ENCODE data around the gene SLC4A4. TPM values are rescaled to one million over a fixed set of nuclear protein-coding genes. Genes with fewer than 3 reads are reported as not detected.

Gene SLC4A4
- total RNA-seq, 4 donors from 2014 or later: 0.30 to 0.56 (median 0.34) TPM; not detected in 1

GRCh38 chr4:71334465-71334882 lies 4.3 kb upstream of the SLC4A4 start:
- H3K4me1 ChIP-seq: no peaks in the 10 kb centered on the region
- no peak overlapping the region for H3K4me3 ChIP-seq
- 71% methylated on average over 3 of the region's 3 CpGs for WGBS
- no peak for DNase-seq (ENCODE audit: low spot score in 2 of 2)
- no peaks in the 10 kb centered on the region for H3K36me3 ChIP-seq
- H3K27me3 ChIP-seq: no peaks in the 10 kb centered on the region
- no peaks in the 10 kb centered on the region for H3K9me3 ChIP-seq
- no peak overlapping the region for H3K27ac ChIP-seq
- TF ChIP-seq POLR2AphosphoS5 (IDR thresholded peaks at IDR 0.05) (no peak), POLR2A (IDR thresholded peaks at IDR 0.05) (no peak), CTCF (IDR thresholded peaks at IDR 0.05) (no peak), EP300 (IDR thresholded peaks at IDR 0.05) (no peak)

- Histone ChIP-seq H3K27ac (no peak overlapping the region), H3K27me3 (no peaks in the 10 kb centered on the region), H3K9me3 (no peaks in the 10 kb centered on the region), H3K4me1 (no peaks in the 10 kb centered on the region), H3K4me3 (no peak overlapping the region), H3K36me3 (no peaks in the 10 kb centered on the region)
- DNase-seq (ENCODE audit: low spot score in 2 of 2): no peak
- WGBS: 76% methylated on average over 2 of the region's 2 CpGs
- TF ChIP-seq POLR2AphosphoS5 (IDR thresholded peaks at IDR 0.05): no peak
- TF ChIP-seq CTCF (IDR thresholded peaks at IDR 0.05): no peak
- TF ChIP-seq EP300 (IDR thresholded peaks at IDR 0.05): no peak
- TF ChIP-seq POLR2A (IDR thresholded peaks at IDR 0.05): no peak
Observed at GRCh38 chr4:71343670-71344466, 5.0 kb downstream of the SLC4A4 start.

- no peak for DNase-seq (ENCODE audit: low spot score in 2 of 2)
- no peaks in the 10 kb centered on the region for H3K9me3 ChIP-seq
- H3K4me1 ChIP-seq: no peaks in the 10 kb centered on the region
- TF ChIP-seq POLR2A (IDR thresholded peaks at IDR 0.05) (no peak), CTCF (IDR thresholded peaks at IDR 0.05) (no peak), EP300 (IDR thresholded peaks at IDR 0.05) (no peak)
- no peaks in the 10 kb centered on the region for H3K27me3 ChIP-seq
- no peaks in the 10 kb centered on the region for H3K36me3 ChIP-seq
- no peak overlapping the region for H3K27ac ChIP-seq
- no peak overlapping the region for H3K4me3 ChIP-seq
Observed at GRCh38 chr4:71346710-71347109, 7.9 kb downstream of the SLC4A4 start.

- Histone ChIP-seq H3K27ac (no peak overlapping the region), H3K36me3 (no peaks in the 10 kb centered on the region), H3K27me3 (no peaks in the 10 kb centered on the region), H3K9me3 (no peaks in the 10 kb centered on the region), H3K4me3 (no peak overlapping the region), H3K4me1 (no peaks in the 10 kb centered on the region)
- WGBS: 74% methylated on average over 3 of the region's 3 CpGs
- DNase-seq (ENCODE audit: low spot score in 2 of 2): no peak
- TF ChIP-seq EP300 (IDR thresholded peaks at IDR 0.05): no peak
- TF ChIP-seq CTCF (IDR thresholded peaks at IDR 0.05): no peak
- no peak for TF ChIP-seq POLR2A (IDR thresholded peaks at IDR 0.05)
- TF ChIP-seq POLR2AphosphoS5 (IDR thresholded peaks at IDR 0.05): no peak
Observed at GRCh38 chr4:71348586-71348985, 9.8 kb downstream of the SLC4A4 start.

- TF ChIP-seq EP300 (IDR thresholded peaks at IDR 0.05) (no peak), POLR2AphosphoS5 (IDR thresholded peaks at IDR 0.05) (no peak), CTCF (IDR thresholded peaks at IDR 0.05) (no peak), POLR2A (IDR thresholded peaks at IDR 0.05) (no peak)
- Histone ChIP-seq H3K4me3 (no peak overlapping the region), H3K36me3 (no peaks in the 10 kb centered on the region), H3K27ac (no peak overlapping the region), H3K9me3 (no peaks in the 10 kb centered on the region), H3K27me3 (no peaks in the 10 kb centered on the region), H3K4me1 (no peaks in the 10 kb centered on the region)
- DNase-seq (ENCODE audit: low spot score in 2 of 2): no peak
- WGBS: 55% methylated on average over 1 of the region's 1 CpG
Observed at GRCh38 chr4:71355045-71355444, 16.2 kb downstream of the SLC4A4 start.

Data from suprapubic skin (tissue), 4 donors.